ENCODE measurements around the gene VTI1A.
"Not testable (repeated sequence)": the region's sequence is repeated elsewhere in the genome, so short reads cannot be mapped to it uniquely, and the experiment has no call there.

The VTI1A gene

DNA sequence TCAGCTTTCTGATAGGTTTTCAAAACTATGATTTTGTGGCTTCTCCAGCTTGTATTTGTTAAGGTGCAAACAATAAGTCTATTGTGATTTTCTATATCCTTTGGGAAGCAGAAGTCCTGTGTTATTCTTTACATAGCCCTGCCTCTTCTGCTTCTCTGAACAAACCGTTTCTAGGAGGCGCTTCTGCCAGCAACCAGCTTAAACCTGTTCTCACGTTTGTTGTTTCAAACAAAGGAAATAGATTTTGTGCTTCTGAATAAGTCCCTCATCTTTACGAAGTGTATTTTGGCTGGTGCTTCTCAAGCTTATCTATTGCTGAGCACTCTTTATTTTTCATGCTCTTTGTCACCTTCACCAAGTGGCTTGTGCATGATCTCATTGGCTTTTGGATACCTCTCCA, 61.0 kb downstream of the VTI1A start:
- DNase-seq: no peak

DNA sequence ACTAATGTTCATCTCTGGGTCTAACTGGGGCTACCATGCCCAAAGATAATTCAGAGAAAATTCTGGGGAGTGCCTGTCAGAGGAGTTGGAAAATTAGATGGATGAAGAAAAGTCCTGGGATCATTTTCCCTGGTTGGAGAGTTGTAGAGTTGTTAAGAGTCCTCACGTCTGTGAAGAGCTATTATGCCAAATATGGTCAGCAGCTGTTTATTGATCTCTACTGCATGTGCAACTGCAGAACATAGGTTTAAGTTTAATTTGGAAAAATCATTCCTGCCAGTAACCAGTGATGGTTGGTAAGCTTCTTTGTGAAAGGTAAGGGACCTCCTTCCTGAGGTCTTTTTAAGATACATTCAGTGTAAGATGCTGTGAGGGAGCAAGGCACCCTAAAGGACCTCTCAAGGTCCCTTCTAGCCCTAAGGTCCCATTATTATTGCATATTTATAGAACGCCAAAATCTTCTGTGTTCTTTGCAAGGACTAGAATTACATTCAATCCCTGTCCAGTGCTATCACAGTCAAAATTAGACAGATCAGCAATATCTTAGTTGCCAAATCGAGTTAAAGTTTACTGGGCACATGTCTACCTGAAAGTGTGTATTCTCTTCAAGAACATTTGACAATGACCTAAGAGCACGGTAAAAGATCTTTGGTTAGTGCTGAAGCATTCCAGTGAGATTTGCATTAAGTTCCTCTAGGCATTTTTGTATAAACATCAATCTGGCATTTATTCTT, 62.7 kb downstream of the VTI1A start:
- DNase-seq: no peak

DNA sequence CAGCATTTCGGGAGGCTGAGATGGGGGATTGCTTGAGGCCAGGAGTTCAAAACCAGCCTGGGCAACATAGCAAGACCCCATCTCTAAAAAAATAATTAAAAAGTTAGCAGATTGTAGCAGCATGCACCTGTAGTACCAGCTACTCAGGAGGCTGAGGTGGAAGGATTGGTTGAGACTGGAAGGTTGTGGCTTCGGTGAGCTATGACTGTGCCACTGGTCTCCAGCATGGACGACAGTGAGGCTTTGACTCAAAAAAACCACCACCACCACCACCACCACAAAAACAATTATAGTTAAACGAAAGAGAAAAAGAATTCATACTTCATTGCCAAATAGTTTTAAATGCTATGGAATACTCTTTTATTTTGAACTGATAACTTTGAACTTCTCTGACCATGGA, 63.4 kb downstream of the VTI1A start:
- DNase-seq: no peak

DNA sequence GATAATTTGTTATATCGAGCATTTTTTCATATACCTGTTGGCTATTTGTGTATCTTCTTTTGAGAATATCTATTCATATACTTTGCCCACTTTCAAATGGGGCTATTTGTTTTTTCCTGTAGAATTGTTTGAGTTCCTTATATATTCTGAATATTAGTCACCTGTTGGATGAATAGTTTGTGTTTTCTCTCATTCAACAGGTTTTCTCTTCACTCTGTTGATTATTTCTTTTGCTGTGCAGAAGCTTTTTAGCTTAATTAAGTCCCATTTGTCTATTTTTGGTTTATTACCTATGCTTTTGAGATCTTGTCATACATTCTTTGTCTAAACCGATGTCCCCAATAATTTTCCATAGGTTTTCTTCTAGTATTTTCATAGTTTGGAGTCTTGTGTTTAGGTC, 65.3 kb downstream of the VTI1A start:
- no peak for DNase-seq

DNA sequence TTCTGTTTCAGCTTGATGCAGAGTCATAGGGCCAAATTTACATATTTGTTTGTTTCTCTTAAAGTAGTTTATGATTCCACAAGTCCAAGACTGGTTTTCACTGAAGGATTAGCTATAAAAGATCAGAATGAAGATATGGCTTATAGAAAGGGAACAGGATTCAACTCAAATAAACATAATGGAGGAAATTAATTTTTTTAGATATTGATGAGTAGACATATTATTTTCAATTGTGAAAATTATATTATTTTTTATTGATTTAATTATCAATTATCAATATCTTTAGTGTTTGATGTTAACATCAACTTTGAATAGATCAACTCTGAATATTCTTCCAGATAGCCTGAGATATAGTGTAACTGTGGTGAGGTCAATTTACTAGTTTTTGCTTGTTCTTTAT, 68.1 kb downstream of the VTI1A start:
- DNase-seq: no peak

DNA sequence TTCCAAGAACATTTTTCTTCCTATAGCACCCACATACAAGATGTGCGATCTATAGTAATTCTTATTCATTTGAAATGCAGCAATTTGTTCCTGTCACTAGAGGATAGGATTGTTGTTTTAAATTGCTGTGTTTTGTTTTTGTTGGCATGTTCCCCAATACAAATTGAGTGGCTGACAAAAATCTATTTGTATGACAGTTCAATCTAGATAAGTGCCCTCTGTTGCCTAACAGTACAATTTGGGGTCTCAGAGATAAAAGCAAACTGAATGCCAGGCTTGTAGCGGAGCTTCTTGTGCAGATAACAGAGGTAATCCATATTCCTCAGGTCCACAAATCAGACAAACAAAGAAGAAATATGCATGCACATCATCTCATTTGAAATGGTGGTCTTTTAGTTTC, 68.8 kb downstream of the VTI1A start:
- no peak for DNase-seq

DNA sequence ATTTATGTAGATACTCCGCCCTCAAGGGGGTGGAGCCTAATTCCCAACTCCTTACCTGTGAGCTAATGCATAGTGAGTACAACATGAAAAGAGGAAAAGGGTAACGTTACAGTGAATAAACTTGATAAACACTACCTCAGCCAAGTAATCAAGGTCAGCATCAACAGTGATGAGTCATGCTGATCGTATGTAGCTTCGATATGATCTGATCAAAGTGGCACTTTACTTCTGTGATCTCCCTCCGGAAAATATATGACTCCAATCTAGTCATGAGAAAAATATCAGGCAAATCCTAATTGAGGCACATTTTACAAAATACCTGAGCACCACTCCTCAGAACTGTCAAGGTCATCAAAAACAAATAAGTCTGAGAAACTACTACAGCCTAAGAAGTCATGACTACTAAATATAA, 70.4 kb downstream of the VTI1A start:
- DNase-seq: no peak

DNA sequence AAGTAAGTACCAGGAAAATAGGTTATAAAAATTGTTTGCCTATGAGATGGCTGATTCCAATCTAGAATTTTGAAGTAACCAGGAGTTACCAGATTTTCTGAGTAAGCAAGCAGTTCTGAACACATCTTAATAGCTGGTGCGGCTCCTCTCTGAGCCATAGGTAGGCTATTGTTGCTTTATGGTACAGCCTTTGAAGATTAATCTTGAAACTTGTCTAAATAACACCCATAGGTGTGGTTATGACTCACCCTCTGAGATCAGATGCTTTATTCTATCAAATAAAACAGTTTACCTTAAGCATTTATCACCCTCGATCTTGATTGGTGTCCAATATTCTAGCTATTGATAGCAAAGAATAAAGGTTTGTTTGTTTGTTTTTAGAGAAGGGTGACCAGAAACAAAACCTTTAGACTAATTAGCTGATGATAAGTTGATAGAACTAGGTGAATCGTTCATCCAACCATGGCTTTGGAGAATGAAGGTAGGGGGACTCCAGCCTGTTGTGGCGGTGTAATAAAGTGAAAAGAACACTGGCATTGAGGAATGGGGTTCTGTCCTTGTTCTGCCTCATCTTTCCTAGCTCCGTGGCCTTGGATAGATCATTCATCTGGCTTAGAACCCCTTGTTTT, 72.2 kb downstream of the VTI1A start:
- no peak for DNase-seq

DNA sequence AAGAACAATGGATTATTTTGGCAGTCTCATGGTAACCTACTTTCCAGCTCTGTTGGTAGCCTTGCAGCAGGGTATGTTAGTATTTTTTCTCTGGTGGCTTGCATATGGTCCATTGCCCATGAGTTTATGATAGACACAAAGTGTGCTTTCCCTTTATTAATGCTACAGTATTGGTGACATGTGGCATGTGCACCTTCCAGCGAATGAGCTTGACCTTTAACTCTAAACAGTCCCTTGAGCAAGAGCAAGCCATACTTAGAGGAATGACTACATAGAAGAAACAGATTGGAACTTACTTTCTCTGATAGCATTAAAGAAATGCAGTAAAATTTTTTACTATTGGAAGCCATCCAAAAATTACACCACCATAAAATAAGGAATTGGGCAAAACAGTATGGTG, 73.9 kb downstream of the VTI1A start:
- DNase-seq: no peak

DNA sequence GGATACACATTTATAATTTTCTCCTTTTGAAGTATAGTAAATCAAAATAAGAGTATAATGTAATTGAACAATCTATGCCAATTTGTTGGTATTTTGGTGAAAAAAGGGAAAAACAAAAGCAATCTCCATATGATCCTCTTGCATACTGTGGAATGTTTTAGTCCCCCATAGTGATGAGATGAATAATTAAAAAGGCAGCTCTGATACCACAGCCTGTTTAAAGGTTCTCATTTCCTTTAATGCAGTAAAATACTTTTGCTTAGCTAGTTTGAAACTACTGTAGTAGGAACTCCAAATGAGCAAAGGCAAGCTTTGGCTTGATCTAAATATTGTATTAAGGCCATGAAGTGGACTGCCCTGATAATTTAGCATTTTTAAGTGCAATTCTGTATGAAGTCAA, 77.6 kb downstream of the VTI1A start:
- DNase-seq: no peak

DNA sequence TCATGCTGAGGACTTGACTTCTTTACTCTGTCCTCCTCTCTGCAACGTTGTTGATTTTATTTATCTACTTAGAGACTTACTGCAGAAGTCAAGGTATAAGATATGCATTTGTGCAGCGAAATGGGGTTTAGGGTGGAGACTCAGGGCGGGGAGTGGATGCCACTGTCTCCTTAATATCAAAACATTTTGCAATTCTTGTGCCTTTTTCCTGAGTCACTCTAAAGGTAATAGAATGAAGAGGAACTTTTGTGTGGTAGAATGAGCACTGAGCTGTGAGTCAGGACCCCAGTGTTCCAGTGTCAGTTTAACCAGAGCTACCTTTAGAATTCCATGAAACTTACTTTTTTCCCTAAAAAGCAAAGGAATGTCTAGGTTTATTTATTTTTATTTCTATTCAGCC, 78.2 kb downstream of the VTI1A start:
- DNase-seq: no peak

DNA sequence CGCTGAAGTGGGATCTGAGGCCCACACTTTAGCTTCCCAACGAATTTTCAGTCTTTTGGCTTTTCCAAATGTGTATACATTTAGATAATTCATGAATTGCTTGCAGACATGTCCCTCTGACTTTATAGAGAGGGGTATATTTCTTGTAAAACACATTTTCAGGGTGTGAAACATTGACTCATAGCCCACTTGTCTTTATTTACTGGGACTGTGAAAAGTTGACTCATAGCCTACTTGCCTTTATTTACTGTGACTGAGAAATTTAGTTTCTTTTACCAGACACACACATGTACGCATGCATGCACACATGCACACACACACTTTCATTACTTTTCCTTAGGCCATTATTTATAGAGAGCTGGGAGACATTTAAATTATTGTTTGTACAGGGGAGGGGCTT, 79.1 kb downstream of the VTI1A start:
- DNase-seq: no peak

DNA sequence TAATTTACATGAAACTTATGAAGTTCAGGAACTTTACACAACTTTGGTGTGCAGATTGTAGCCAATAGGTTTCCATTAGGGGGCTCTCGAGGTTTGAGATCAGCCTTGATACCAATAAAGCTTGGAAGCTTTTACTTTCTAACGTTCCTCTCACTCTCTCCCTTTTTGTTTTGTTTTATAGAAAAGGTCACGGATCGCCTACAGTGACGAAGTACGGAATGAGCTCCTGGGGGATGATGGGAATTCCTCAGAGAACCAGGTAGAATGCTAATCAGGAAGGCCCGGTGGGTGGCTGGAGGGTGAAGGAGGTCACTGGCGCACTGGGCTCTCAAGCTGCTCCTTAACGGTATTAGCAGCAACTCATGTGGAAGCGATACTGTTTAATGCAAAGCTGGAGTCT, 79.9 kb downstream of the VTI1A start:
- no peak for DNase-seq

DNA sequence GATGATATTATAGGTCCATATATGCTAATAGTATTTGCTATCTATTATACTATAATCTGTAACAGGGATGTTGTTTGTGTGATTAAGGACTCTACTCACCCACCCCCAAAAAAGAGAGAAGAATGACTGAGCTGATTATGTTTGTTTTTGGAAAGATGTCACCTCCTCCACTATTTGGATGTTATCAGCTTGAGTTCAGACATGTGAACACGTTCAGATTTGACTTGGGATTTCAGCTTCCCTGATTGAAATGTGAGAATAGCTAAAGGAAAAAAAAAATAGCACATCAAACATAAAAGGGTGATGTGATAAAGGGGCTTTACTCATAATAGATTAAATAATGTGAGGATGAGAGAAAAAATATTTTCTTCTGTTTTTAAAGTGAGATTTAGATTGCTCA, 81.2 kb downstream of the VTI1A start:
- DNase-seq: no peak

DNA sequence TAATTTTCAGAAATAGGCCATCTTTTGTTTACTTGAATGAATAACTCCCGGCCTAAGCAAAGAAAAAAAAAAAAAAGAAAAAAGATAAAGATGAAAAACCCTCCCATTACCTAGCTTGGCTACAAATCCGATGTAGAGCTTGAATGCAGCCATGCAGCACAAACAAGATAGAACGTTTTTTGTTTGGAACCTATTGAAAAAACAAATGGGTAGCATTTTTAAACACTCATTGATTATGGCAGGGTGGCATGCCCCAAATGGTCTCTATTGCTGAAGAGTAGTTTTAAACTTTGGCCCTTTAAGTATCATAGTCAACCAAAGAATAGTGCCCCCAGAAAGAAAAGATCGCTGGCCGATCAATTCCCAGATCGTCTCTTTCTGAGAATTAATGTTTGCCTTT, 84.4 kb downstream of the VTI1A start:
- no peak for DNase-seq

DNA sequence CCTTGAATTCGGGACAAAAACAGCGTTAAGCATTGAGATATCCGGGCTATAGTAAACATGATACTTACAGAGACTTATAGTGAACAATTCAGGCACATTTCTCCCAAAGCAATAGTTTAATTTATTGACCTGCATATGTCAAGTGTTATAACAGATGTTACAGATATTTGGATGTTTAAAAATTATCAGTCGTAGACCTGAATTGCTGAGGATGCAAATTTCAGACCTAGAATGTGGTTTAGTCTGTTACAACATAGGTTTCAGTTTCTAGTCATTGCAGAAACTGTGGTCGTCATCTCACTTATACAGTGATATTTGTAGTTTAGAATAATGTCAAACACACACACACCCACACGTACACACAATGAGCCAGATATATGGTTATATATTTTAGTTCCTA, 85.2 kb downstream of the VTI1A start:
- DNase-seq: no peak

DNA sequence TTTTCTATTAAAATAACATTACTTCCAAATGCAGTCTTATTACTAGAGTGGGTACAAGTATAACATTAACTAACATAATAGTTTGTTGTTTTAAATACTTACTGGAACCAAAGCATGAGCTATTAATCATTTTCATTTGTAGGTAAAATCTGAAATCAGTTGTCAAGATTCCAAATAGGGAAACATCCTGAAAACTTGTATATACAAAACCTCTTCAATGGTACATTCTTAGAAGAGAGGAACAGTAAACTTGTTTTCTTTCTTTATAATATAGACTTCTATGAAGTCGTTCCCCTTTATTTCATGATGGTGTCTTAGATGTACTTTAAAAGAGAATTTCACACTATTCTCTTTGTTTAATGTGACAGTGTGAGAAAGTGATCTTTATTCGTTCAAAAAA, 85.9 kb downstream of the VTI1A start:
- no peak for DNase-seq

DNA sequence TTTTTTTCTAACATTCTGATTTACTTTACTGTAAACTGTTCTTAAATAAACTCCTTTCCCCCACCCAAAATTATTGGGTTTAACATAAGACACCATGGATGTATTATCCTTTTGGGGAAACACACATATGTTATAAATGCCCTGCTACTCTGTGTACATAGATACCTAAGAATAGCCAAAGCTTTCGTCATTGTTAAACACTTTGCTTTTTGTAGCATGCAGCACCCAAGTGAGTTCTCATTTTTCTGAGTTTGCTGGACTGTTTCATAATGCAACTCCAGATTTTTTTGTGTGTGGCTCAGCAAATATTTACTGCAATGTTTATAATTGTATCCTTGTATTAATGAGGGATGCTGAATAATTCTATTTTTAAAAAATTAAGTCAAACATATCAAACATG, 86.9 kb downstream of the VTI1A start:
- no peak for DNase-seq

DNA sequence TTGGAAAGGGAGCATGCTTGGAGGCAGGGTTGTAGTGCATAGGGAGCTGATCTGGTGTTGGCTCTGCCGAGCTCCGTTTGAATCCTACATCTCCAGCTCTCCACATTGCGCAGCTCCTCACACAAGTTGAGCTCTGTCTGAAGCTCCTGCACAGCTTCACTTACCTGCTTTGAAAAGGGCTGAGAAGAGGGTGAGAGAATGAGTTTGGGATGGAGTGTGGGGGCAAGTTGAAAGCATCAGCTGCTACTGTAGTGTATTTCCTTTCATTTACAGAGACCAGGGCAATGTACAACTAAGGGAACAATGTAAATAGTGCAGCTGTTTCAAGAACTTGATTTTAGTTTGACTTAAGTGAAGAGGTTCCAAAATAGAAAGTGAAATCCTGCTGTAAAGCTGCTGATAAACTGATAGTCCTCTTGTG, 88.5 kb downstream of the VTI1A start:
- no peak for DNase-seq

DNA sequence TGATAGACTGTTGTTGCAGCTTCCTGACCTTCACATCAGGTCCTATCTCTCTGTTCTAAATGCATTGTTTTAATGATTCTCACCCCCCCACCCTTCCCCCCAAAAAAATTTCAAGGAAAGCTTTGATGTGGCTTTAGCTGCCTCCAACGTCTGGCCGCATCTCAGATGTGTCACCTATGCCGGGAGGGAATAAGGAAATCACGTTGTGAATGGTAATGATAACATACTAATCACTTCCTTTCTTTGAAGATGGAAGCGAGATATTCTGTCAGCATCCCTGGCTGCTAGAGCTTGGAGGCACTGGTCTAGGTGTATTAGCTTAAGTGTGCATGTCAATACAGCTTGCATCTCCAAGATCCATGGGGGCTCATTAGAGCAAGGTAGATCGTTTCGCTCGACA, 89.6 kb downstream of the VTI1A start:
- DNase-seq: no peak

DNA sequence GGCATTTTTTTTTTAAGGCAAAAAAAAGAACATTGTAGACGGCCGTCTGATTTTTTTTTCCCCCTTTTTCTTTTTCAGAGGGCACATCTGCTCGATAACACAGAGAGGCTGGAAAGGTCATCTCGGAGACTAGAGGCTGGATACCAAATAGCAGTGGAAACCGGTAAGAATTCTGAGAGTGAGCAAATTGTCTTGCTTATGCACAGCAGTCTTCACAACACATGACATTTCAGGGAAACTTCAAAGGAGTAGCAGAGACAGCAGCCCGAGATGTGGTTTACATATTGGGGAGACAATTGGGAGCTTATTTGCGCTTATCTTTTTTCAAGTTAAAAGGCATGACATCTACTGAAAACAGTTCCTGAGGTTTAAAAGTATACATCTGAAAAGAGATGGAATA, 91.2 kb downstream of the VTI1A start:
- DNase-seq: no peak

DNA sequence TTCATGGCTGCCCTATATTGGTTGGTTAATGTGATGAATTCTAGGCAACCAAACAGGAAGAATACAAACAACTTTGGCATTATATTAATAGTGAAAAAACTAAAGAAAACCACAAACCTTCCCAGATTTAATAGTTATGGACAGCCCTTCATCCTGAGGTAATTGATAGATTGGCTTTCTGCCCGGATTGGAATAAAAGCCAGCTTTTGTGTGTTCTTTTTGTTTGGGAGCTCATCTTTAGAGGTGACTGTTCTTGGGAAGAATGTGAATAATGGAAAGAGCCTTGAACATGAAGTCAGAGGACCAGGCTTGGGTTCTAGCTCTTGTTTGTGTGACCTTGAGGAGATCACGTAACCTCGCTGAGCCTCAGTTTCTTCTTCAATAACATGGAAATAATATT, 92.3 kb downstream of the VTI1A start:
- no peak for DNase-seq

DNA sequence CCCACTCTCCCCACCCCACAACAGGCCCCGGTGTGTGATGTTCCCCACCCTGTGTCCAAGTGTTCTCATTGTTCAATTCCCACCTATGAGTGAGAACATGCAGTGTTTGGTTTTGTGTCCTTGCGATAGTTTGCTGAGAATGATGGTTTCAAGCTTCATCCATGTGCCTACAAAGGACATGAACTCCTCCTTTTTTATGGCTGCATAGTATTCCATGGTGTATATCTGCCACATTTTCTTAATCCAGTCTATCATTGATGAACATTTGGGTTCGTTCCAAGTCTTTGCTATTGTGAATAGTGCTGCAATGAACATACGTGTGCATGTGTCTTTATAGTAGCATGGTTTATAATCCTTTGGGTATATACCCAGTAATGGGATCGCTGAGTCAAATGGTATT, 95.8 kb downstream of the VTI1A start:
- DNase-seq: not testable (repeated sequence)

DNA sequence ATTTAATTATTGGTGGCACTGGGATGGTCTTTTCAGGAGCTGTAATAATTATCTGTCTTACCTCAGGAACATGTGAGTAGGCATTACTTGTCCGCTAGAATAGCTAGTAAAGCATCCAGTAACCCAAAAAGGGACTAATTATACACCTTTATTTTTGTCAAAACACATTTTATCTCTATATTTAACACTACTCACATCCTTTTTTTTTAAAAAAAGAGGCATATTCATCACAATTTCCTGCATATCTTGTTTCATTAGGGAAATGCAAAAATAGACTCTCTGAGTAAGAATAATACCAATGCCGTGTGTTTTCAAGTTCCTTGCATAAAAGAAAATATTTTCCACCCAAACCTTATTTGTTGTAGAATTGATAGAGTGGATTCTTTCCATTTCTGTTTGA, 99.5 kb downstream of the VTI1A start:
- DNase-seq: no peak
